ENCODE measurements around the gene BTRC.
"Not testable (repeated sequence)": the region's sequence is repeated elsewhere in the genome, so short reads cannot be mapped to it uniquely, and the experiment has no call there.

Gene BTRC

GRCh38 chr10:101386659-101387259, 32.8 kb downstream of the BTRC start:
- no peak for DNase-seq (ENCODE audit: low read depth in 2 of 2)

- DNase-seq (ENCODE audit: low read depth in 2 of 2), result no peak
Measured at GRCh38 chr10:101388676-101389276, 34.8 kb downstream of the BTRC start.

GRCh38 chr10:101389532-101389931, 35.6 kb downstream of the BTRC start:
- not testable (repeated sequence) for DNase-seq (ENCODE audit: low read depth in 2 of 2)

- no peak for DNase-seq (ENCODE audit: low read depth in 2 of 2)
Measured at GRCh38 chr10:101389986-101390531, 36.1 kb downstream of the BTRC start.

GRCh38 chr10:101393378-101393777, 39.4 kb downstream of the BTRC start:
- DNase-seq (ENCODE audit: low read depth in 2 of 2), result no peak

- no peak for DNase-seq (ENCODE audit: low read depth in 2 of 2)
Measured at GRCh38 chr10:101394524-101395133, 40.7 kb downstream of the BTRC start.

GRCh38 chr10:101397140-101397539, 43.2 kb downstream of the BTRC start:
- DNase-seq (ENCODE audit: low read depth in 2 of 2), result peak in 1 of 2 donors; percentile 1

GRCh38 chr10:101400585-101400984, 46.6 kb downstream of the BTRC start:
- DNase-seq (ENCODE audit: low read depth in 2 of 2), result no peak

GRCh38 chr10:101402711-101403110, 48.7 kb downstream of the BTRC start:
- DNase-seq (ENCODE audit: low read depth in 2 of 2), result no peak

GRCh38 chr10:101403161-101403560, 49.2 kb downstream of the BTRC start:
- no peak for DNase-seq (ENCODE audit: low read depth in 2 of 2)

- no peak for DNase-seq (ENCODE audit: low read depth in 2 of 2)
Measured at GRCh38 chr10:101405001-101405400, 51.0 kb downstream of the BTRC start.

- no peak for DNase-seq (ENCODE audit: low read depth in 2 of 2)
Measured at GRCh38 chr10:101411598-101411997, 57.6 kb downstream of the BTRC start.

GRCh38 chr10:101414034-101414433, 60.1 kb downstream of the BTRC start:
- no peak for DNase-seq (ENCODE audit: low read depth in 2 of 2)

GRCh38 chr10:101415884-101416283, 61.9 kb downstream of the BTRC start:
- no peak for DNase-seq (ENCODE audit: low read depth in 2 of 2)

GRCh38 chr10:101421967-101422366, 68.0 kb downstream of the BTRC start:
- not testable (repeated sequence) for DNase-seq (ENCODE audit: low read depth in 2 of 2)

GRCh38 chr10:101425535-101425934, 71.6 kb downstream of the BTRC start:
- no peak for DNase-seq (ENCODE audit: low read depth in 2 of 2)

GRCh38 chr10:101428036-101428435, 74.1 kb downstream of the BTRC start:
- DNase-seq (ENCODE audit: low read depth in 2 of 2), result no peak

- DNase-seq (ENCODE audit: low read depth in 2 of 2), result no peak
Measured at GRCh38 chr10:101429423-101429822, 75.5 kb downstream of the BTRC start.

- no peak for DNase-seq (ENCODE audit: low read depth in 2 of 2)
Measured at GRCh38 chr10:101436302-101436701, 82.3 kb downstream of the BTRC start.

- no peak for DNase-seq (ENCODE audit: low read depth in 2 of 2)
Measured at GRCh38 chr10:101438881-101439391, 85.0 kb downstream of the BTRC start.

- DNase-seq (ENCODE audit: low read depth in 2 of 2), result peak in 1 of 2 donors; percentile 13
Measured at GRCh38 chr10:101441541-101442455, 87.8 kb downstream of the BTRC start.

- no peak for DNase-seq (ENCODE audit: low read depth in 2 of 2)
Measured at GRCh38 chr10:101442456-101442800, 88.5 kb downstream of the BTRC start.

Measured in activated CD4-positive, alpha-beta T cell treated with anti-CD3 and anti-CD28 coated beads for 24 hours (primary cell).